Ishikawa (cell line): ENCODE measurements around the gene SGSM1.
A peak's percentile ranks its signal among the peaks of the same experiment; 100 is the strongest.

Experiments
- CEBPB ChIP-seq: IDR thresholded peaks from 2 replicates; pipeline ENCODE4 v1.6.1; 2012
- CREB1 ChIP-seq: IDR thresholded peaks from 2 replicates; pipeline ENCODE4 v1.6.1; 2012; ENCODE audit warnings: low read depth
- EGR1 ChIP-seq: IDR thresholded peaks from 2 replicates; pipeline ENCODE4 v1.6.1; 2012
- EP300 ChIP-seq: IDR thresholded peaks from 2 replicates; pipeline ENCODE4 v1.6.1; 2012; ENCODE audit warnings: borderline replicate concordance
- FOXM1 ChIP-seq: IDR thresholded peaks from 2 replicates; pipeline ENCODE4 v1.6.1; 2012; ENCODE audit warnings: low read depth, borderline replicate concordance
- MAX ChIP-seq: IDR thresholded peaks from 2 replicates; pipeline ENCODE4 v1.6.1; 2012
- NFIC ChIP-seq: IDR thresholded peaks from 2 replicates; pipeline ENCODE4 v1.6.1; 2012
- RAD21 ChIP-seq: IDR thresholded peaks from 2 replicates; pipeline ENCODE4 v1.6.1; 2012; ENCODE audit warnings: low read depth
- TAF1 ChIP-seq: IDR thresholded peaks from 2 replicates; pipeline ENCODE4 v1.6.1; 2012; ENCODE audit warnings: low read depth, mild to moderate bottlenecking
- TCF12 ChIP-seq: IDR thresholded peaks from 2 replicates; pipeline ENCODE4 v1.6.1; 2012; ENCODE audit warnings: low read depth
- TEAD4 ChIP-seq: IDR thresholded peaks from 2 replicates; pipeline ENCODE4 v1.6.1; 2012
- USF1 ChIP-seq: IDR thresholded peaks from 2 replicates; pipeline ENCODE4 v1.6.1; 2012
- YY1 ChIP-seq: IDR thresholded peaks from 2 replicates; pipeline ENCODE4 v1.6.1; 2012; ENCODE audit warnings: low read depth
- ZBTB7A ChIP-seq: IDR thresholded peaks from 2 replicates; pipeline ENCODE4 v1.6.1; 2012; ENCODE audit warnings: low read depth
- TF ChIP-seq, protein P1 (sequence below): IDR thresholded peaks from 2 replicates; pipeline ENCODE4 v1.6.1; 2012; ENCODE audit warnings: low read depth, mild to moderate bottlenecking

SGSM1 gene

GRCh38 chr22:24871611-24872205 is 65.7 kb downstream of the SGSM1 start:
- TF ChIP-seq EP300 (no peak), NFIC (no peak), RAD21 (no peak), EGR1 (no peak), CREB1 (no peak), ZBTB7A (no peak), USF1 (no peak), MAX (no peak), CEBPB (no peak), YY1 (no peak), FOXM1 (no peak), TEAD4 (no peak), TAF1 (no peak), TCF12 (no peak)
- TF ChIP-seq, protein P1, sequence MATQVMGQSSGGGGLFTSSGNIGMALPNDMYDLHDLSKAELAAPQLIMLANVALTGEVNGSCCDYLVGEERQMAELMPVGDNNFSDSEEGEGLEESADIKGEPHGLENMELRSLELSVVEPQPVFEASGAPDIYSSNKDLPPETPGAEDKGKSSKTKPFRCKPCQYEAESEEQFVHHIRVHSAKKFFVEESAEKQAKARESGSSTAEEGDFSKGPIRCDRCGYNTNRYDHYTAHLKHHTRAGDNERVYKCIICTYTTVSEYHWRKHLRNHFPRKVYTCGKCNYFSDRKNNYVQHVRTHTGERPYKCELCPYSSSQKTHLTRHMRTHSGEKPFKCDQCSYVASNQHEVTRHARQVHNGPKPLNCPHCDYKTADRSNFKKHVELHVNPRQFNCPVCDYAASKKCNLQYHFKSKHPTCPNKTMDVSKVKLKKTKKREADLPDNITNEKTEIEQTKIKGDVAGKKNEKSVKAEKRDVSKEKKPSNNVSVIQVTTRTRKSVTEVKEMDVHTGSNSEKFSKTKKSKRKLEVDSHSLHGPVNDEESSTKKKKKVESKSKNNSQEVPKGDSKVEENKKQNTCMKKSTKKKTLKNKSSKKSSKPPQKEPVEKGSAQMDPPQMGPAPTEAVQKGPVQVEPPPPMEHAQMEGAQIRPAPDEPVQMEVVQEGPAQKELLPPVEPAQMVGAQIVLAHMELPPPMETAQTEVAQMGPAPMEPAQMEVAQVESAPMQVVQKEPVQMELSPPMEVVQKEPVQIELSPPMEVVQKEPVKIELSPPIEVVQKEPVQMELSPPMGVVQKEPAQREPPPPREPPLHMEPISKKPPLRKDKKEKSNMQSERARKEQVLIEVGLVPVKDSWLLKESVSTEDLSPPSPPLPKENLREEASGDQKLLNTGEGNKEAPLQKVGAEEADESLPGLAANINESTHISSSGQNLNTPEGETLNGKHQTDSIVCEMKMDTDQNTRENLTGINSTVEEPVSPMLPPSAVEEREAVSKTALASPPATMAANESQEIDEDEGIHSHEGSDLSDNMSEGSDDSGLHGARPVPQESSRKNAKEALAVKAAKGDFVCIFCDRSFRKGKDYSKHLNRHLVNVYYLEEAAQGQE: no peak

DNA sequence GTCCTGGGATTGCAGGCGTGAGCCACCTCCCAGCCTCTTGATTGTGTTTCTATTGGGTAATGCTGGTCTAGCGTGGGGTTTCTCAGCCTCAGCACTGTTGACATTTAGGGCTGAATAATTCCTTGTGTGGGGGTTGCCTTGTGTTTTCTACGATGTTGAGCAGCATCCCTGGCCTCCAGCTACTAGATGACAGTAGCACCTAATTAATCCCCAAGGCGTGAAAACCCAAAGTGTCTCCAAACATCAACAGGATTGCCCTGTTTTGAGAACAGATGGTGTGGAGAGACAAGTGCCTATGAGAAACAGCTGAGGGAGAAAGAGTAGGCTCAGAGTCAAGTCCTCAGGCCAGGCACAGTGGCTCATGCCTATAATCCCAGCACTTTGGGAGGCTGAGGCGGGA is 67.2 kb downstream of the SGSM1 start:
- TF ChIP-seq TAF1: no peak
- no peak for TF ChIP-seq EP300
- TF ChIP-seq CREB1: no peak
- no peak for TF ChIP-seq TCF12
- TF ChIP-seq, protein P1: no peak
- TF ChIP-seq ZBTB7A: no peak
- TF ChIP-seq YY1: no peak
- TF ChIP-seq TEAD4: no peak

DNA sequence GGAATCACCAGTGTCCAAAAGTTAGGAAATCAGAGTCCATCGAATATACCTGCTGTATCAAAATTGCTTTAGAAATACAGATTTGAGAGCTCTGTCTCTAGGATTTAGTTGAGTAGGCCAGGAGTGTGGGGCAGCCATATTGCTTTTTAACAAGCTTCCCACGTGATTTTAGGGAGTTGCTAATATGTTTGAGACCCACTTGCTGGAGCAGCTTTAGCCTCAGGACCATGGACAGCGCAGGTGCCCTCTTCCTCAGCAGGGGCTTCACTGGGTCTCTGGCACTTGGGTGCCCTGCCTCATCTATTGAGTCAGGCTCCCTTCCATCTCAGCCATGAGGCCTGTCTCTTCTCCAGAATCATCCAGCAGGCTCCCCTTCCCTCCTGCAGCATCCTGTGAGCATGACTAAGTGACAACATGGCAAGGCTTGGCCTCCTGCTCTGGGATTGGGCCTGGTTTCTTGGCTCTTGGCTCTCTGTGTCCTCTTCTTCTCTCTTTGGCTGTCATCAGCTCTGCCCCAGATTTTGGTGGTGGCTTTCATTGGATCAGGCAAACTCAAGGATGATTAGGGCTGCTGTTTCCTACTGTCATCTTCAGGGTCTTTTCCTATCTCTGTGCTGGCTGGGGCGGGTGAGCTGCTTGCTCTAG is 70.0 kb downstream of the SGSM1 start:
- TF ChIP-seq, protein P1: peak; percentile 96
- no peak for TF ChIP-seq TAF1
- TF ChIP-seq YY1: no peak
- no peak for TF ChIP-seq NFIC
- TF ChIP-seq USF1: peak; percentile 59; the same call in 1 of the 2 replicates
- TF ChIP-seq ZBTB7A: 0 out of 2 replicates have a peak, but pooled peaks have one; percentile 77

DNA sequence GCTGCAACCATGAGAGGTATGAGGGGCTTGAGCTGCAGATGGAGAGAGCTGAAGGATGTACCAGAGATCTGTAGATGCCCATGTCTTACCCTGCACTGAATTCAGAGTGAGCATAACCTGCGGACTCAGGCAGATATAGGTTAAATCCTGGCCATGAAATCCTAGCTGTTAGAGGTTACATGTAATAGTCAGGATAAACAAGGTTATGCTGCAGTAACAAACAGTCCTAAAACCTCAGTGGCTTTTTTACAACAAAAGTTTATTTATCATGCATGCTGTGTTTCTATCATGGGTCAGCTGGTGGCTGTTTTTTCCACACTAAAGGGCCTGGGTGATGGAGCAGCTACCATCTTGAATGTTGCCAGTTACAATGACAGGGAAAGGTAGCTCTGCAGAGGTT is 70.7 kb downstream of the SGSM1 start:
- no peak for TF ChIP-seq YY1
- no peak for TF ChIP-seq RAD21
- TF ChIP-seq, protein P1: no peak
- no peak for TF ChIP-seq CREB1
- no peak for TF ChIP-seq TEAD4
- TF ChIP-seq NFIC: no peak
- TF ChIP-seq TAF1: no peak
- TF ChIP-seq TCF12: no peak
